Osteoblast (primary cell): ENCODE results near the gene TEKT2. TPM values are rescaled to one million over a fixed set of nuclear protein-coding genes. Genes with fewer than 3 reads are reported as not detected.

Source experiments
- DNase-seq: peaks from one replicate; pipeline ENCODE4 v3.0.0; 2011; ENCODE audit warnings: low spot score, mixed read lengths; ENCODE audit not compliant: insufficient read length; ENCODE audit errors: missing footprints
- H2AFZ ChIP-seq: 2 replicates; pipeline ENCODE4 v1.6.0; 2011; ENCODE audit warnings: mild to moderate bottlenecking, low read length
- H3K27ac ChIP-seq: 2 replicates; pipeline ENCODE4 v1.5.1; 2011; ENCODE audit warnings: mild to moderate bottlenecking, low read depth, low read length, moderate library complexity
- H3K27me3 ChIP-seq: 2 replicates; pipeline ENCODE4 v1.6.0; 2012; ENCODE audit warnings: mild to moderate bottlenecking, control low read depth, inconsistent platforms, low read length, moderate library complexity; ENCODE audit not compliant: insufficient read depth
- H3K36me3 ChIP-seq: 2 replicates; pipeline ENCODE4 v1.5.1; 2011; ENCODE audit warnings: mild to moderate bottlenecking, low read length, control low read depth, moderate library complexity; ENCODE audit not compliant: insufficient read depth
- H3K4me1 ChIP-seq: 2 replicates; pipeline ENCODE4 v1.5.1; 2011; ENCODE audit warnings: mild to moderate bottlenecking, low read length, control low read depth, moderate library complexity; ENCODE audit not compliant: insufficient read depth
- H3K4me2 ChIP-seq: 2 replicates; pipeline ENCODE4 v1.6.0; 2011; ENCODE audit warnings: mild to moderate bottlenecking, low read length; ENCODE audit not compliant: insufficient read depth
- H3K4me3 ChIP-seq: fragments of 200-600 bp; sonication (generic); 3 replicates; pipeline ENCODE4 v1.5.1; 2012; ENCODE audit warnings: mild to moderate bottlenecking, low read length, inconsistent platforms; ENCODE audit not compliant: insufficient read depth
- H3K79me2 ChIP-seq: 2 replicates; pipeline ENCODE4 v1.6.0; 2012; ENCODE audit warnings: mild to moderate bottlenecking, low read length, control low read depth, inconsistent platforms; ENCODE audit not compliant: insufficient read depth
- H3K9me3 ChIP-seq: 2 replicates; pipeline ENCODE4 v1.5.1; 2011; ENCODE audit warnings: low read depth, low read length, control low read depth
- H4K20me1 ChIP-seq: 2 replicates; pipeline ENCODE4 v1.6.0; 2012; ENCODE audit warnings: mild to moderate bottlenecking, low read length, control low read depth; ENCODE audit not compliant: insufficient read depth
- total RNA-seq: library from RNA; depleted of rRNA; stranded (reverse); fragments of >200 nt; gene quantifications from 2 replicates; pipeline ENCODE4 v1.2.3, GENCODE V29; 2012
- TF ChIP-seq, protein P1 (sequence below): IDR thresholded peaks from 2 replicates; pipeline ENCODE4 v1.5.1; 2011; ENCODE audit warnings: mild to moderate bottlenecking, low read depth, low read length, moderate library complexity; ENCODE audit errors: extremely low read depth

Gene TEKT2
- total RNA-seq, 1 donor, result not detected

DNA sequence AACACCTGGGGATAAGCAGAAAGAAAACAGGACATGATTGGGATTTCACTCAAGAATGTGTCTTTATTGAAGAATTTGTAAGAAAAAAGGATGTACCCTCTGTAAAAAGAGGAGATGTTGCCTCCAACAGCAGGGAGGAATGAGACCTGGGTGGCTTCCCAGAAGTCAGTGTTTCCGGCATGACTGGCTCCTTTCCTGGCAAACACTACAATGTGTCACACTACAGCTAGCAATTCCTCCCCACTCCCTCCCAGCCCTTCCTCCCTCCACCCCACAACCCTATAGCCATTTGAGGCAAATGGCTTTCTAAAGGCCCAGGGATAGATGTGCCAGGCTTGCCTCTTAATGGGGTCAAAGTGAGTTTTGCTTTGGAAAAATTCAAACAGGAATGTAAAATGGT, 52.6 kb downstream of the TEKT2 start:
- DNase-seq, result peak; percentile 96
- Histone ChIP-seq H2AFZ (no peak overlapping the region), H4K20me1 (peaks cover 12% of the 10 kb centered on the region), H3K27ac (peak overlapping the region; percentile 89), H3K4me3 (no peak overlapping the region), H3K4me2 (peak overlapping the region; percentile 39), H3K9me3 (no peaks in the 10 kb centered on the region), H3K36me3 (peaks cover 25% of the 10 kb centered on the region), H3K79me2 (peaks cover 40% of the 10 kb centered on the region), H3K4me1 (peaks cover 59% of the 10 kb centered on the region), H3K27me3 (no peaks in the 10 kb centered on the region)
- TF ChIP-seq, protein P1, sequence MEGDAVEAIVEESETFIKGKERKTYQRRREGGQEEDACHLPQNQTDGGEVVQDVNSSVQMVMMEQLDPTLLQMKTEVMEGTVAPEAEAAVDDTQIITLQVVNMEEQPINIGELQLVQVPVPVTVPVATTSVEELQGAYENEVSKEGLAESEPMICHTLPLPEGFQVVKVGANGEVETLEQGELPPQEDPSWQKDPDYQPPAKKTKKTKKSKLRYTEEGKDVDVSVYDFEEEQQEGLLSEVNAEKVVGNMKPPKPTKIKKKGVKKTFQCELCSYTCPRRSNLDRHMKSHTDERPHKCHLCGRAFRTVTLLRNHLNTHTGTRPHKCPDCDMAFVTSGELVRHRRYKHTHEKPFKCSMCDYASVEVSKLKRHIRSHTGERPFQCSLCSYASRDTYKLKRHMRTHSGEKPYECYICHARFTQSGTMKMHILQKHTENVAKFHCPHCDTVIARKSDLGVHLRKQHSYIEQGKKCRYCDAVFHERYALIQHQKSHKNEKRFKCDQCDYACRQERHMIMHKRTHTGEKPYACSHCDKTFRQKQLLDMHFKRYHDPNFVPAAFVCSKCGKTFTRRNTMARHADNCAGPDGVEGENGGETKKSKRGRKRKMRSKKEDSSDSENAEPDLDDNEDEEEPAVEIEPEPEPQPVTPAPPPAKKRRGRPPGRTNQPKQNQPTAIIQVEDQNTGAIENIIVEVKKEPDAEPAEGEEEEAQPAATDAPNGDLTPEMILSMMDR, result no peak

DNA sequence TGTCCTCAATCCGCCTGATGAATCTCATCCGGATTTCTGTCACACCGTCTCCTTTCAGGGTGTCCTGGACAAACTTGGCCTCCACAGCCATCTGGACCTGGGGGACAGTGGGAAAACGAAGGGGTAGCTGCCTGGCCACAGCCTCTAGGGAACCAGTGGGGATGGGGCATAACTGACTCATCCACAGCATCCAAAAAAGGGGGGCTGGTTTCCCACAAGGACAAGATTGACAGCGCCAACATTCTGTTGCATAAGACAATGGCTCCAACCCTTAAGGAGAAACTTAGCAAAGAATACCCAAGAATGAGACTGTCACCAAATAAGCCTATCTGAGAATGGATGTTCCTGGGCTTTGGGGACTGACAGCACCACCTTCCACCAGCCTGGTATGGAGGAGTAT, 53.3 kb downstream of the TEKT2 start:
- Histone ChIP-seq H3K27ac (peak overlapping the region; percentile 89), H3K9me3 (no peaks in the 10 kb centered on the region), H3K4me1 (peaks cover 62% of the 10 kb centered on the region), H3K4me3 (no peak overlapping the region), H3K27me3 (no peaks in the 10 kb centered on the region), H4K20me1 (peaks cover 15% of the 10 kb centered on the region), H3K4me2 (no peak overlapping the region), H2AFZ (no peak overlapping the region), H3K36me3 (peaks cover 25% of the 10 kb centered on the region), H3K79me2 (peaks cover 46% of the 10 kb centered on the region)
- DNase-seq, result no peak
- TF ChIP-seq, protein P1, result no peak

DNA sequence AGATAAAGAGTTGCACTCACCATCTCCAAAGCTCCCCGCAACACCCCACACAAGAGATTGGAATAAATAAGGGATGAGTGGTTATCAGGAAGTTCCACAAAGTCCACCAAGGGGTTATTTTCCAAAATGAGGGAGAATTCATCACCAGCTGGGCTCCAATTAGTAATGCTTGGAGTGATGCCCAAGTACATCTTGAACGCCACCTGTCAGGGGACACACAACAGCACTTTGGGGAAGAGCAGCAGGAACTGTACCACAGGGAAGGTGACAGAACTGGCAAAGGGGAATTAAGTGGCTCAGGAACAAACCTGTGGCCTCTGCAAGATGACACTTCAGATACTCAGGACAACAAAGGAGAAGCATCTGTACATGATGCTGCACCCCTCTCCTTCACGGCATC, 53.9 kb downstream of the TEKT2 start:
- no peak overlapping the region for H2AFZ ChIP-seq
- no peak for DNase-seq
- H4K20me1 ChIP-seq, result peaks cover 16% of the 10 kb centered on the region
- no peak overlapping the region for H3K4me3 ChIP-seq
- H3K36me3 ChIP-seq, result peaks cover 25% of the 10 kb centered on the region
- H3K27ac ChIP-seq, result peak overlapping the region; percentile 89
- H3K27me3 ChIP-seq, result no peaks in the 10 kb centered on the region
- peaks cover 52% of the 10 kb centered on the region for H3K79me2 ChIP-seq
- peaks cover 62% of the 10 kb centered on the region for H3K4me1 ChIP-seq
- no peaks in the 10 kb centered on the region for H3K9me3 ChIP-seq
- H3K4me2 ChIP-seq, result no peak overlapping the region
- TF ChIP-seq, protein P1, result no peak

Other genes with a start within 250 kb of the TEKT2 start
- 20.6 and 21.8 TPM in 2 replicates for gene AGO1, start 200.9 kb upstream of the TEKT2 start, total RNA-seq
- 14.8 and 17.4 TPM in 2 replicates for gene AGO3, start 153.0 kb upstream of the TEKT2 start, total RNA-seq
- gene ADPRS, start 4.8 kb downstream of the TEKT2 start, total RNA-seq, result 20.6 and 24.2 TPM in 2 replicates
- 12.7 and 15.2 TPM in 2 replicates for gene COL8A2, start 41.1 kb downstream of the TEKT2 start, total RNA-seq
- 93.4 and 111 TPM in 2 replicates for gene TRAPPC3, start 65.4 kb downstream of the TEKT2 start, total RNA-seq
- gene MAP7D1, start 72.1 kb downstream of the TEKT2 start, total RNA-seq, result 106 and 132 TPM in 2 replicates
- gene THRAP3, start 140.3 kb downstream of the TEKT2 start, total RNA-seq, result 127 and 137 TPM in 2 replicates
- 1.8 and 2.2 TPM in 2 replicates for gene SH3D21, start 222.3 kb downstream of the TEKT2 start, total RNA-seq
- gene EVA1B, start 239.6 kb downstream of the TEKT2 start, total RNA-seq, result 119 and 135 TPM in 2 replicates